HG02588 (cell line): Measurements from ENCODE around the gene LSM3.

Source experiments
- ATAC-seq: cut with Tn5 transposase; IDR thresholded peaks from one replicate; pipeline ENCODE4 v1.9.1; 2021; ENCODE audit warnings: mild to moderate bottlenecking, moderate library complexity; ENCODE audit not compliant: unreplicated experiment

The LSM3 gene

GRCh38 chr3:14236902-14237301 is 58.3 kb downstream of the LSM3 start:
- ATAC-seq = no peak

GRCh38 chr3:14237457-14237856 is 58.8 kb downstream of the LSM3 start:
- no peak for ATAC-seq

GRCh38 chr3:14238356-14238755 is 59.7 kb downstream of the LSM3 start:
- no peak for ATAC-seq

GRCh38 chr3:14238930-14239329 is 60.3 kb downstream of the LSM3 start:
- no peak for ATAC-seq

- no peak for ATAC-seq
Observed at GRCh38 chr3:14239940-14240339, 61.3 kb downstream of the LSM3 start.

GRCh38 chr3:14240366-14240765 is 61.7 kb downstream of the LSM3 start:
- no peak for ATAC-seq

- no peak for ATAC-seq
Observed at GRCh38 chr3:14241716-14242115, 63.1 kb downstream of the LSM3 start.

GRCh38 chr3:14242490-14243311 is 64.1 kb downstream of the LSM3 start:
- no peak for ATAC-seq

- ATAC-seq = no peak
Observed at GRCh38 chr3:14243782-14244181, 65.2 kb downstream of the LSM3 start.

- no peak for ATAC-seq
Observed at GRCh38 chr3:14244521-14245247, 66.1 kb downstream of the LSM3 start.

GRCh38 chr3:14245248-14245639 is 66.6 kb downstream of the LSM3 start:
- ATAC-seq = no peak

- ATAC-seq = no peak
Observed at GRCh38 chr3:14245822-14246221, 67.2 kb downstream of the LSM3 start.

- ATAC-seq = no peak
Observed at GRCh38 chr3:14246414-14246813, 67.8 kb downstream of the LSM3 start.

- no peak for ATAC-seq
Observed at GRCh38 chr3:14248477-14248848, 69.8 kb downstream of the LSM3 start.

- ATAC-seq = no peak
Observed at GRCh38 chr3:14248849-14249523, 70.4 kb downstream of the LSM3 start.
